Natural killer cell (primary cell): Measurements from ENCODE around the gene C4orf51. TPM values are rescaled to one million over a fixed set of nuclear protein-coding genes. Genes with fewer than 3 reads are reported as not detected.

ENCODE experiments used
- ATAC-seq, 3 donors: fragments of 150-1000 bp in 2 of 3; fragments of 200-7000 bp in 1 of 3; cut with Tn5 transposase; 1 replicate in 1 of 3; 2 replicates in 2 of 3; pipeline ENCODE4 v1.10.0; 2021; ENCODE audit warnings: mild to moderate bottlenecking in 2 of 3, moderate library complexity in 2 of 3
- DNase-seq, 2 donors: peaks; one replicate each; pipeline versions ENCODE4 v3.0.0 to v3.0.0-alpha.2; 2013 to 2021; ENCODE audit warnings: mixed read lengths in 1 of 2
- H3K27ac ChIP-seq: one replicate; pipeline ENCODE4 v1.5.1; 2013; ENCODE audit warnings: mild to moderate bottlenecking, low read length
- H3K27me3 ChIP-seq: one replicate; pipeline ENCODE4 v1.6.1; 2013; ENCODE audit warnings: low read length; ENCODE audit not compliant: control insufficient read depth, insufficient read depth
- H3K36me3 ChIP-seq: one replicate; pipeline ENCODE4 v1.6.1; 2013; ENCODE audit warnings: low read length; ENCODE audit not compliant: control insufficient read depth, insufficient read depth
- H3K4me1 ChIP-seq: one replicate; pipeline ENCODE4 v1.6.1; 2013; ENCODE audit warnings: low read length; ENCODE audit not compliant: control insufficient read depth, insufficient read depth
- H3K4me3 ChIP-seq: one replicate; pipeline ENCODE4 v1.5.1; 2013; ENCODE audit warnings: low read length
- H3K9me3 ChIP-seq: one replicate; pipeline ENCODE4 v1.6.1; 2013; ENCODE audit warnings: low read length; ENCODE audit not compliant: control insufficient read depth, insufficient read depth
- H3K27ac Mint-ChIP-seq, 2 donors: one replicate each; pipeline ENCODE4 v1.8.0; 2022; ENCODE audit warnings: mild to moderate bottlenecking in 2 of 2, mixed read lengths in 2 of 2, moderate library complexity in 1 of 2
- H3K27me3 Mint-ChIP-seq, 2 donors: one replicate each; pipeline ENCODE4 v1.8.0; 2022; ENCODE audit warnings: low read depth in 2 of 2, mixed read lengths in 2 of 2
- H3K36me3 Mint-ChIP-seq: one replicate; pipeline ENCODE4 v1.8.0; 2022; ENCODE audit warnings: mixed read lengths
- H3K4me1 Mint-ChIP-seq, 2 donors: one replicate each; pipeline ENCODE4 v1.8.0; 2022; ENCODE audit warnings: mixed read lengths in 2 of 2
- H3K4me3 Mint-ChIP-seq: one replicate; pipeline ENCODE4 v1.8.0; 2022; ENCODE audit warnings: mild to moderate bottlenecking, moderate library complexity, mixed read lengths
- H3K9me3 Mint-ChIP-seq, 2 donors: one replicate each; pipeline ENCODE4 v1.8.0; 2022; ENCODE audit warnings: mixed read lengths in 2 of 2
- CTCF ChIP-seq: fragments of 200-600 bp; IDR thresholded peaks from one replicate; pipeline ENCODE4 v1.8.0; 2022; ENCODE audit warnings: antibody characterized with exemption
- WGBS: methylation state at CpG from one replicate; pipeline ENCODE4 v1.1.7; 2013; ENCODE audit warnings: missing lambda C conversion rate; ENCODE audit not compliant: insufficient coverage; 5-methylcytosine and 5-hydroxymethylcytosine counted together
- intact Hi-C: fragments of 100-400 bp; cut with micrococcal nuclease; formaldehyde crosslinking; loops from one replicate; pipeline ENCODE4 v1.14.2; 2022
- total RNA-seq, 4 donors: library from RNA; stranded (reverse); fragments of 120-200 nt in 1 of 4; gene quantifications; one replicate each; pipeline versions ENCODE4 v1.2.3 to v1.2.4, GENCODE V29; 2013 to 2022

The C4orf51 gene
- total RNA-seq, 3 donors from 2014 or later (not counting 1 experiment from before 2014, with no cell fraction given): not detected

DNA sequence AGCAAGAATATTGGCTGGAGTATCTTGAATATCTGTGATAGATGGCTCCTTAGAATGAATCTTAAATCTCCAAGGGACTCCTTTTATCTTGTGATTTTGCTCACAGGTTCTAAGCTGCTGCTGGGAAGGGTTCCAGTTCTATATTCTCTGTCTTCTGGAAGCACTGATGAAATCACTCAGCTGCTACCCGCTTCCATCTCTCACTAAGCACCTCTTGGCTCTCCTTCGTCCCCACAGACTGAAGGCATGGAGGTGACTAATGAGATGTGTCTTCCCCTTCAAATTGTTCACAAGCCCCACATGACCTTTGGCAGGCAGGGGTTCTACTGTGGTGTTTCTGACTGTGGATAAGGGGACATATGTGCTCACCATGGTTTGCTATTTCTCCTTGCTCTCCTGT is 75.9 kb downstream of the C4orf51 start:
- intact Hi-C loops: no loop called here
- Histone ChIP-seq H3K4me3 (no peak overlapping the region), H3K36me3 (peaks cover 5% of the 10 kb centered on the region), H3K27me3 (no peaks in the 10 kb centered on the region), H3K4me1 (no peaks in the 10 kb centered on the region), H3K27ac (no peak overlapping the region), H3K9me3 (no peaks in the 10 kb centered on the region)
- H3K4me1 Mint-ChIP-seq: no peaks in the 10 kb centered on the region
- no peak overlapping the region for H3K27ac Mint-ChIP-seq
- no peak overlapping the region for H3K4me3 Mint-ChIP-seq
- no peaks in the 10 kb centered on the region for H3K9me3 Mint-ChIP-seq
- 90% methylated on average over 2 of the region's 2 CpGs for WGBS
- TF ChIP-seq CTCF: no peak
- H3K36me3 Mint-ChIP-seq: peaks cover 13% of the 10 kb centered on the region
- no peak for DNase-seq
- ATAC-seq: no peak
- H3K27me3 Mint-ChIP-seq: peaks cover 2 to 10% of the 10 kb centered on the region in 2 donors

DNA sequence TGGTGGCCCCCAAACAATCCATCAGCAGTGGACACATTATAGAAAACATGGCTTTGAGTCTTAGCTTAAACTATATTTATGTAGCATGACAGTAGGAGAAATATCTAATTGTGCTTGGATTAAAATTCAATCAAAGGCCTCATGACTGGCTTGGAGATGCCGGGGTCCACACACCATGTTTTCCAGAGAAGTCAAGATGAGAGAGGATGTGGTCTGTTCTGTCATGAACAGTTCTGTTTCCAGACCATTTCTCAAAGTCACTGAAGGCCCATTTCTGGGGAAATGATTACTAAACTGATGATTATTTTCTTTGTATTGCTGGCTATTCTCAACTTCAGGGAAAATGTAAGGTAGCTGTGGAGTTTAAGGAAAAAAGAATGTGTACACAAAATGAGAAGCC is 76.3 kb downstream of the C4orf51 start:
- ATAC-seq (no peak), DNase-seq (no peak)
- Mint-ChIP-seq H3K9me3 (no peaks in the 10 kb centered on the region), H3K27ac (no peak overlapping the region), H3K4me1 (no peaks in the 10 kb centered on the region), H3K27me3 (peaks cover 2 to 6% of the 10 kb centered on the region in 2 donors), H3K4me3 (no peak overlapping the region), H3K36me3 (peaks cover 15% of the 10 kb centered on the region)
- Histone ChIP-seq H3K9me3 (no peaks in the 10 kb centered on the region), H3K36me3 (peaks cover 10% of the 10 kb centered on the region), H3K27me3 (no peaks in the 10 kb centered on the region), H3K27ac (no peak overlapping the region), H3K4me1 (no peaks in the 10 kb centered on the region), H3K4me3 (no peak overlapping the region)
- 100% methylated on average over 1 of the region's 1 CpG for WGBS
- TF ChIP-seq CTCF: no peak
- intact Hi-C loops: no loop called here

- H3K4me3 Mint-ChIP-seq: no peak overlapping the region
Observed at GRCh38 chr4:145757188-145757587, 77.2 kb downstream of the C4orf51 start.

More at GRCh38 chr4:145757188-145757587, 77.2 kb downstream of the C4orf51 start:
- Histone ChIP-seq H3K9me3 (no peaks in the 10 kb centered on the region), H3K27me3 (no peaks in the 10 kb centered on the region), H3K4me3 (no peak overlapping the region), H3K27ac (no peak overlapping the region), H3K4me1 (no peaks in the 10 kb centered on the region), H3K36me3 (peaks cover 12% of the 10 kb centered on the region)
- Mint-ChIP-seq H3K9me3 (no peaks in the 10 kb centered on the region), H3K36me3 (peaks cover 15% of the 10 kb centered on the region), H3K4me1 (no peaks in the 10 kb centered on the region), H3K27ac (no peak overlapping the region), H3K27me3 (no peaks in the 10 kb centered on the region)
- intact Hi-C loops: no loop called here
- DNase-seq: no peak
- ATAC-seq: no peak
- WGBS: 100% methylated on average over 1 of the region's 1 CpG
- no peak for TF ChIP-seq CTCF
